GM23338 (cell line): Measurements from ENCODE around the gene TIMM44.

ENCODE experiments used
- CREB1 ChIP-seq: fragments of 250-450 bp; sonication (Bioruptor Pico); IDR thresholded peaks from 2 replicates; pipeline ENCODE4 v1.5.0; 2020; ENCODE audit warnings: low read depth, mild to moderate bottlenecking, moderate library complexity
- EZH2 ChIP-seq: fragments of 200-600 bp; sonication (generic); IDR thresholded peaks from one replicate; pipeline ENCODE4 v1.8.0; 2017; ENCODE audit warnings: antibody characterized with exemption, mild to moderate bottlenecking, low read depth; ENCODE audit not compliant: unreplicated experiment
- EZH2phosphoT487 ChIP-seq: fragments of 200-600 bp; sonication (generic); IDR thresholded peaks from one replicate; pipeline ENCODE4 v1.8.1; 2018; ENCODE audit warnings: antibody characterized with exemption; ENCODE audit not compliant: unreplicated experiment
- NANOG ChIP-seq: IDR thresholded peaks from 2 replicates; pipeline ENCODE4 v1.6.1; 2016; ENCODE audit warnings: antibody characterized with exemption, borderline replicate concordance
- POLR2AphosphoS5 ChIP-seq: IDR thresholded peaks from 2 replicates; pipeline ENCODE4 v1.6.1; 2016; ENCODE audit warnings: antibody characterized with exemption, low read depth
- ZNF114 ChIP-seq: fragments of 250-450 bp; sonication (Bioruptor Pico); IDR thresholded peaks from 2 replicates; pipeline ENCODE4 v1.5.0; 2020; ENCODE audit warnings: mild to moderate bottlenecking, moderate library complexity
- ZNF331 ChIP-seq: fragments of 250-450 bp; sonication (Bioruptor Pico); IDR thresholded peaks from 2 replicates; pipeline ENCODE4 v1.5.0; 2020; ENCODE audit warnings: low read depth, mild to moderate bottlenecking, moderate library complexity
- TF ChIP-seq, protein P1 (sequence below), 2 experiments: fragments of 200-600 bp in 1 of 2; sonication (generic) in 1 of 2; conservative IDR thresholded peaks; 2 replicates each; pipeline versions ENCODE4 v1.5.1 to v1.6.1; 2016 to 2017; ENCODE audit warnings: antibody characterized with exemption in 2 of 2, low read depth in 2 of 2, mild to moderate bottlenecking in 2 of 2, moderate library complexity in 1 of 2
- TF ChIP-seq, protein P2 (sequence below): IDR thresholded peaks from one replicate; pipeline ENCODE4 v1.6.1; 2018; ENCODE audit warnings: antibody characterized with exemption; ENCODE audit not compliant: unreplicated experiment
- TF ChIP-seq, protein P3 (sequence below): IDR thresholded peaks from 2 replicates; pipeline ENCODE4 v1.6.1; 2016; ENCODE audit warnings: antibody characterized with exemption

GRCh38 chr19:7976461-7976860, 33.0 kb upstream of the TIMM44 start:
- TF ChIP-seq, protein P1, sequence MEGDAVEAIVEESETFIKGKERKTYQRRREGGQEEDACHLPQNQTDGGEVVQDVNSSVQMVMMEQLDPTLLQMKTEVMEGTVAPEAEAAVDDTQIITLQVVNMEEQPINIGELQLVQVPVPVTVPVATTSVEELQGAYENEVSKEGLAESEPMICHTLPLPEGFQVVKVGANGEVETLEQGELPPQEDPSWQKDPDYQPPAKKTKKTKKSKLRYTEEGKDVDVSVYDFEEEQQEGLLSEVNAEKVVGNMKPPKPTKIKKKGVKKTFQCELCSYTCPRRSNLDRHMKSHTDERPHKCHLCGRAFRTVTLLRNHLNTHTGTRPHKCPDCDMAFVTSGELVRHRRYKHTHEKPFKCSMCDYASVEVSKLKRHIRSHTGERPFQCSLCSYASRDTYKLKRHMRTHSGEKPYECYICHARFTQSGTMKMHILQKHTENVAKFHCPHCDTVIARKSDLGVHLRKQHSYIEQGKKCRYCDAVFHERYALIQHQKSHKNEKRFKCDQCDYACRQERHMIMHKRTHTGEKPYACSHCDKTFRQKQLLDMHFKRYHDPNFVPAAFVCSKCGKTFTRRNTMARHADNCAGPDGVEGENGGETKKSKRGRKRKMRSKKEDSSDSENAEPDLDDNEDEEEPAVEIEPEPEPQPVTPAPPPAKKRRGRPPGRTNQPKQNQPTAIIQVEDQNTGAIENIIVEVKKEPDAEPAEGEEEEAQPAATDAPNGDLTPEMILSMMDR (conservative IDR thresholded peaks at IDR 0.05; ENCODE audit: low read depth in 2 of 2), result no peak
- TF ChIP-seq EZH2 (no peak), POLR2AphosphoS5 (no peak), EZH2phosphoT487 (no peak), NANOG (no peak), CREB1 (CRISPR knock-in tag) (no peak), ZNF114 (no peak), ZNF331 (CRISPR knock-in tag) (no peak)
- TF ChIP-seq, protein P2, sequence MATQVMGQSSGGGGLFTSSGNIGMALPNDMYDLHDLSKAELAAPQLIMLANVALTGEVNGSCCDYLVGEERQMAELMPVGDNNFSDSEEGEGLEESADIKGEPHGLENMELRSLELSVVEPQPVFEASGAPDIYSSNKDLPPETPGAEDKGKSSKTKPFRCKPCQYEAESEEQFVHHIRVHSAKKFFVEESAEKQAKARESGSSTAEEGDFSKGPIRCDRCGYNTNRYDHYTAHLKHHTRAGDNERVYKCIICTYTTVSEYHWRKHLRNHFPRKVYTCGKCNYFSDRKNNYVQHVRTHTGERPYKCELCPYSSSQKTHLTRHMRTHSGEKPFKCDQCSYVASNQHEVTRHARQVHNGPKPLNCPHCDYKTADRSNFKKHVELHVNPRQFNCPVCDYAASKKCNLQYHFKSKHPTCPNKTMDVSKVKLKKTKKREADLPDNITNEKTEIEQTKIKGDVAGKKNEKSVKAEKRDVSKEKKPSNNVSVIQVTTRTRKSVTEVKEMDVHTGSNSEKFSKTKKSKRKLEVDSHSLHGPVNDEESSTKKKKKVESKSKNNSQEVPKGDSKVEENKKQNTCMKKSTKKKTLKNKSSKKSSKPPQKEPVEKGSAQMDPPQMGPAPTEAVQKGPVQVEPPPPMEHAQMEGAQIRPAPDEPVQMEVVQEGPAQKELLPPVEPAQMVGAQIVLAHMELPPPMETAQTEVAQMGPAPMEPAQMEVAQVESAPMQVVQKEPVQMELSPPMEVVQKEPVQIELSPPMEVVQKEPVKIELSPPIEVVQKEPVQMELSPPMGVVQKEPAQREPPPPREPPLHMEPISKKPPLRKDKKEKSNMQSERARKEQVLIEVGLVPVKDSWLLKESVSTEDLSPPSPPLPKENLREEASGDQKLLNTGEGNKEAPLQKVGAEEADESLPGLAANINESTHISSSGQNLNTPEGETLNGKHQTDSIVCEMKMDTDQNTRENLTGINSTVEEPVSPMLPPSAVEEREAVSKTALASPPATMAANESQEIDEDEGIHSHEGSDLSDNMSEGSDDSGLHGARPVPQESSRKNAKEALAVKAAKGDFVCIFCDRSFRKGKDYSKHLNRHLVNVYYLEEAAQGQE, result no peak
- TF ChIP-seq, protein P3, sequence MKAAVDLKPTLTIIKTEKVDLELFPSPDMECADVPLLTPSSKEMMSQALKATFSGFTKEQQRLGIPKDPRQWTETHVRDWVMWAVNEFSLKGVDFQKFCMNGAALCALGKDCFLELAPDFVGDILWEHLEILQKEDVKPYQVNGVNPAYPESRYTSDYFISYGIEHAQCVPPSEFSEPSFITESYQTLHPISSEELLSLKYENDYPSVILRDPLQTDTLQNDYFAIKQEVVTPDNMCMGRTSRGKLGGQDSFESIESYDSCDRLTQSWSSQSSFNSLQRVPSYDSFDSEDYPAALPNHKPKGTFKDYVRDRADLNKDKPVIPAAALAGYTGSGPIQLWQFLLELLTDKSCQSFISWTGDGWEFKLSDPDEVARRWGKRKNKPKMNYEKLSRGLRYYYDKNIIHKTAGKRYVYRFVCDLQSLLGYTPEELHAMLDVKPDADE, result no peak
